Central memory CD8-positive, alpha-beta T cell (primary cell): ENCODE data around the gene ERI2.
A peak's percentile ranks its signal among the peaks of the same experiment; 100 is the strongest.

ENCODE experiments used
- ATAC-seq: fragments of 150-1000 bp; cut with Tn5 transposase; replicated peaks from 2 replicates; pipeline ENCODE4 v1.10.0; 2022; ENCODE audit warnings: mild to moderate bottlenecking, moderate FRiP score, moderate number of reproducible peaks; ENCODE audit not compliant: poor library complexity, severe bottlenecking; ENCODE audit errors: extremely low read depth
- DNase-seq, 2 donors: peaks; one replicate each; pipeline ENCODE4 v3.0.0; 2021; ENCODE audit warnings: low spot score in 2 of 2
- H3K27ac Mint-ChIP-seq: one replicate; pipeline ENCODE4 v1.8.0; 2022; ENCODE audit warnings: low read depth, mild to moderate bottlenecking, moderate library complexity, mixed read lengths
- H3K27me3 Mint-ChIP-seq: one replicate; pipeline ENCODE4 v1.8.0; 2022; ENCODE audit warnings: mixed read lengths
- H3K36me3 Mint-ChIP-seq: one replicate; pipeline ENCODE4 v1.8.0; 2022; ENCODE audit warnings: mild to moderate bottlenecking, moderate library complexity, mixed read lengths; ENCODE audit not compliant: insufficient read depth
- H3K4me1 Mint-ChIP-seq: one replicate; pipeline ENCODE4 v1.8.0; 2022; ENCODE audit warnings: mixed read lengths
- H3K4me3 Mint-ChIP-seq: one replicate; pipeline ENCODE4 v1.8.0; 2022; ENCODE audit warnings: mild to moderate bottlenecking, moderate library complexity, mixed read lengths
- H3K9me3 Mint-ChIP-seq: one replicate; pipeline ENCODE4 v1.8.0; 2022; ENCODE audit warnings: mixed read lengths

The ERI2 gene

DNA sequence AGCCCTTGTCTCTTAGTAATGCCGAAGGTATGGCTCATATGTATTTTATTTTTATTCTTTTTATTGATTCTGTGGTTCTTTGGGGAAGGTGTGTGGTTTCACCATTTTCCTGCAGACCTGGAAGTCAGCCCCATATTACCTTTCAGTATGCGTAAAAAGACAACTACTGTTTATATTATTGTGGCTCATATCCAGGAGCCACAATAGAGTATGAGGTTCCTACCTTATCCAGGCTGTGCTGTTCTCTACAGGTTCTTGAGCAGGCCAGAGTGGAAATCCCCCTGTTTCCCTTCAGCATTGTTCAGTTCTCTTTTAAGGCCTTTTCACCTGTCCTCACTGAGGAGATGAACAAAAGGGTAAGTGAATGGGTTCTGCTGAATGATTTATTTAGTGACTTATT is 33.2 kb upstream of the ERI2 start:
- Mint-ChIP-seq H3K4me3 (no peak overlapping the region), H3K9me3 (no peaks in the 10 kb centered on the region), H3K36me3 (peaks cover 5% of the 10 kb centered on the region), H3K27me3 (no peaks in the 10 kb centered on the region), H3K27ac (no peak overlapping the region), H3K4me1 (peaks cover 9% of the 10 kb centered on the region)
- DNase-seq (no peak), ATAC-seq (no peak)

DNA sequence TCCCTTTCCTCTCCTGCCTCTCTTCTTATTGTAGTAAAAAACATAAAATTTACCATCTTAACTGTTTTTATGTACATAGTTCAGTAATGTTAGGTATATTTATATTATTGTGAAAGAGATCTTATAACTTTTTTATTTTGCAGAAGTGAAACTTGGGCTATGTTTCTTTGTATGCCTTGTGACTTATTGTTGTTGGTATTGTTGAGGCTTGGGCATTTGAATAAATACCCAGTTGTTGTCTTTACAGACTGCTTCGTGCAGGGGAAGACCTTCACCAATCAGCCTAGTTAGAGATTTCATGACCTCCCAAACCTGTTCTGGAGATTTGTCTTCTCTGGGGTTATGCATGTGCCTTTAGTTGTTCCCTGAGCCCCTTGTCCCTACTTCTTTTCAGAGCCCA is 32.0 kb upstream of the ERI2 start:
- Mint-ChIP-seq H3K27me3 (no peaks in the 10 kb centered on the region), H3K4me3 (no peak overlapping the region), H3K27ac (no peak overlapping the region), H3K9me3 (no peaks in the 10 kb centered on the region), H3K4me1 (no peaks in the 10 kb centered on the region), H3K36me3 (peaks cover 4% of the 10 kb centered on the region)
- ATAC-seq, result no peak
- DNase-seq, result no peak

DNA sequence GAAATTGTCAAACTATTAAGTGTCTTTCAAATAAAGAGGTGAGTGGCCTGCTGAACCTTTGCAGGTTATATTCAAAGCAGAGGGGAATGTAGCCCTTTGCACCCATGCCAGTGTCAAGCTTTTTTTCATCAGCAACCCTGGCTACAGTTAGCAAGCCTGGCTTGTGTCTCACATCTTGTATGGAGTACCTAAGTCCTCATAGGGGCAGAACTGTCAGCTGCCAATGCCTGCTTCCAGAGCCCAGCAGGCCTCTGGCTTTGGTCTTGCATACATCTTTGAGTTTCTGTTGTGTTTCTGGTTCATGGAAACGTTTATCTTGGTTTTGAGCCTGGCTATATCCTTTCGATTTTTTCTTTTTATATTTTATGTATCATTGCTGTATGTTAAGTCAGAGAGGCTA is 26.8 kb upstream of the ERI2 start:
- Mint-ChIP-seq H3K27ac (no peak overlapping the region), H3K4me1 (no peaks in the 10 kb centered on the region), H3K4me3 (no peak overlapping the region), H3K36me3 (no peaks in the 10 kb centered on the region), H3K9me3 (no peaks in the 10 kb centered on the region), H3K27me3 (no peaks in the 10 kb centered on the region)
- ATAC-seq (no peak), DNase-seq (no peak)

DNA sequence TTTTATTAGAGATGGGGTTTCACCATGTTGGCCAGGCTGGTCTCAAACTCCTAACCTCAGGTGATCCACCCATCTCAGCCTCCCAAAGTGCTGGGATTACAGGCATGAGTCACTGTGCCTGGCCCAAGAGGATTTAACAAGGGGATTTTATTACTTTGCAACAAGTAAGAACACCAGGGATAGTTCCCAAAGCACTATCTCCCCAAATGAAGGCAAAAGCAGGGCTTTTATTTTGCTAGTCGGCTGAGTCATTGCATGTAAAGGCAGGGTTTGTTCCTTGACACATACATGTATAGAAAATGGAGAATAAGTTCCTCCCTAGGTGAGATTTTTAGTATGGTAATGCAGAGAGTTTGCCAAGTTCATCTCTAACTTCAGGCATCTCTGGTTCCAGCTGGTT is 24.1 kb upstream of the ERI2 start:
- H3K9me3 Mint-ChIP-seq, result no peaks in the 10 kb centered on the region
- H3K27me3 Mint-ChIP-seq, result no peaks in the 10 kb centered on the region
- ATAC-seq (no peak), DNase-seq (no peak)
- no peaks in the 10 kb centered on the region for H3K4me1 Mint-ChIP-seq
- H3K4me3 Mint-ChIP-seq, result no peak overlapping the region
- no peak overlapping the region for H3K27ac Mint-ChIP-seq
- H3K36me3 Mint-ChIP-seq, result no peaks in the 10 kb centered on the region

DNA sequence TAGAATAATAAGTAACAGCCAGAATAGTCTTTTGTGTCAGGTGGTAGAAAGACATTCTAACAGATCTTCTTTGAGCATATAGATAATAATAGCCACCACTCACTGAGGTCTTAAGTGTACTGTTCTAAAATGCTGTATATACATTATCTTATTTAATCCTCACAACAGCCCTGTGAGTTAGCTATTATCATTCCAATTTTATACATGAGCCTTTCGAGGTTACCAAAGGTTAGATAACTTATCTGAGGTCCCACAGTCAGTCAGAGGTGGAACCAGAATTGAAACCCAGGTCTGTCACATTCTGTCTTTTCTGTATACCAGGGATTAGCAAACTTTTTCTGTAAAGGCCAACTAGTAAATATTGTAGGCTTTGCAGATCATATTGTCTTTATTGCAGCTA is 23.3 kb upstream of the ERI2 start:
- Mint-ChIP-seq H3K36me3 (no peaks in the 10 kb centered on the region), H3K27ac (no peak overlapping the region), H3K4me1 (no peaks in the 10 kb centered on the region), H3K9me3 (no peaks in the 10 kb centered on the region), H3K27me3 (no peaks in the 10 kb centered on the region), H3K4me3 (no peak overlapping the region)
- ATAC-seq (no peak), DNase-seq (no peak)

DNA sequence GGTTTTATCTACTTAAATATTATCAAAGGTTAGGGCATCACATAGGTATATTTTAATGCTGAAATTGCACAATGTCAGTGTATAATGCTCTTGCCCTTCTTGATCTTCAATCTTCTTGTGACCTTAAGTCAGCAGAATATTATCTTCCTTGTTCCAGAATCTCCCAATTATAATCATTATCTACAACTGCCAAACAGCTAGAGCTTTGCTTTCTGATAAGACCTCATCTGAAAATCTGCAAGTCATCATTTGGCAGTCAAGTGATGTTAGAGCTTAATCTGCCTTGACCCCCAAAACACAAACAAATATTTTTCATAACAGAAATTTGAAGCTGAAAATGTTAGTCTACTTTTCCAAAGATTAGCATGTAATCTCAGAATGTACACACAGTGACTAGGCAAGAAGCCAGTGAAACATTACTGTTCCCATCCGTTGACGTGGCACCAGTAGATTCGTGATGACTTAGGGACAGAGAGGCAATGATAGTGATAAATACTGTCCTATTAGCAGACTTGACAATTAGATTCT is 19.8 kb upstream of the ERI2 start:
- no peaks in the 10 kb centered on the region for H3K9me3 Mint-ChIP-seq
- no peaks in the 10 kb centered on the region for H3K27me3 Mint-ChIP-seq
- no peaks in the 10 kb centered on the region for H3K4me1 Mint-ChIP-seq

DNA sequence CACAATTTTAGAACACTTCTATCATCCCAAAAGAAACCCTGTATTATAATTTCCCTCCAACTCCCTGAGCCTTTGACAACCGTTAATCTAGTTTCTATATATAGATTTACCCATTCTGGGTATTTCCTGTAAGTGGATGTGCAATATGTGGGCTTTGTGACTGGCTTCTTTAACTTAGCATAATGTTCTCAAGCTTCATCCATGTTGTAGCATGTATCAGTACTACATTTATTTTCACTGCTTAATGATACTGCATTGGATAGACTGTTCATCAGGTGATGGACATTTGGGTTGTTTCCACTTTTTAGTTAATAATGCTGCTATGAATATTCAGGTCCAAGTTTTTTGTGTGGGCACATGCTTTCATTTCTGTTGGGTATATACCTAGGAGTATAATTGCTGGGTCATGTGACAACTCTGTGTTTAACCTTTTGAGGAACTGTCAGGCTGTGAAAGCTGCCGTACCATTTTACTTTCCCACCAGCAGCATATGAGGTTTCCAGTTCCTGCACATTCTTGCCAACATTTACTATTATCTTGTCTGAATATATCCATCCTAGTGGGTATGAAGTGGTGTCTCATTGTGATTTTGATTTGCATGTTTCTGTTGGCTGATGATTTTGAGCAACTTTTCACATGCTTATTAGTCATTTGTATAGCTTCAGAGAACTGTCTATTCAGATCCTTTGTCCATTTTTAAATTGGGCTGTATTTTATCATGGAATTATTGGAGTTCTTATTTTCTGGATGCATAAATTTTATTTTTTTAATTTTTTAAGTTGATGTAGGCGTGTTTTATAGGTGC is 16.5 kb upstream of the ERI2 start:
- Mint-ChIP-seq H3K36me3 (peaks cover 4% of the 10 kb centered on the region), H3K27ac (no peak overlapping the region), H3K27me3 (no peaks in the 10 kb centered on the region), H3K4me1 (no peaks in the 10 kb centered on the region), H3K4me3 (no peak overlapping the region), H3K9me3 (no peaks in the 10 kb centered on the region)
- ATAC-seq (no peak), DNase-seq (no peak)

More for the DNA sequence above, 19.8 kb upstream of the ERI2 start:
- ATAC-seq (no peak), DNase-seq (no peak)
- Mint-ChIP-seq H3K27ac (no peak overlapping the region), H3K4me3 (no peak overlapping the region), H3K36me3 (no peaks in the 10 kb centered on the region)

DNA sequence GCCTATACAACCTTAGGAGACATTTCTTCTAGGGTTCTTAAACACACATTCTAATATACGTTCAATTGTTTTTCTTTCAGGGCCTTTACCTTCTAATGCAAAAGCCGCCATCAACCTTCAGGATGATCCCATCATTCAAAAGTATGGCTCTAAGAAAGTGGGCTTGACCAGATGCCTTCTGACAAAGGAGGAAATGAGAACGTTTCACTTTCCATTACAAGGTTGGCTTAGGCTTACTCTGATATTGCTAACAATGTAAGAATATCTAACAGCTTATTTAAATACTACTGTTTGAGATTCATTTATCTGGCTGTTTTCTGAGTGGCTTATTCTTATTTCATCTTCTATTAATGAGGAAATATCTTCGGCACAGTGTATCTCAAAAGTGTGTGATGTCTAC is 15.4 kb upstream of the ERI2 start:
- Mint-ChIP-seq H3K4me1 (no peaks in the 10 kb centered on the region), H3K27me3 (no peaks in the 10 kb centered on the region), H3K36me3 (peaks cover 4% of the 10 kb centered on the region), H3K4me3 (no peak overlapping the region), H3K9me3 (no peaks in the 10 kb centered on the region), H3K27ac (no peak overlapping the region)
- ATAC-seq (no peak), DNase-seq (no peak)

DNA sequence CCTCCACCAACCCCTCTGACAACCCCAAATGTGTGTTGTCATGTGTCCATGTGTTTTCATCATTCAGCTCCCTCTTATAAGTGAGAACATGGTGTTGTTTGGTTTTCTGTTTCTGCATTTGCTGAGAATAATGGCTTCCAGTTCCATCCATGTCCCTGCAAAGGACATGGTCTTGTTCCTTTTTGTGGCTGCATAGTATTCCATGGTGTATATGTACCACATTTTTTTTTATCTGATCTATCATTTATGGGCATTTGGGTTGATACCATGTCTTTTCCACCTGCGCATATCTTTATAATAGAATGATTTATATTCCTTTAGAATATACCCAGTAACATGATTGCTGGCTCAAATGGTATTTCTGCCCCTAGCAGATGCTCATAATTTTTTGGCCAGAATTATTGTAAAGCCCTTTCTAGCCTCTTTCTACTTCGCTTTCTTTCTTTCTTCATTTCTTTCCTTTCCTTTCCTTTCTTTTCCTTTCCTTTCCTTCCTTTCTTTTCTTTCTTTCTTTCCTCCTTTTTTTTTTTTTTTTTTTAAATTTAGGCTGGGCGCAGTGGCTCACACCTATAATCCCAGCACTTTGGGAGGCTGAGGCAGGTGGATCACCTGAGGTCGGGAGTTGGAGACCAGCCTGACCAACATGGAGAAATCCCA is 12.8 kb upstream of the ERI2 start:
- peaks cover 4% of the 10 kb centered on the region for H3K36me3 Mint-ChIP-seq
- no peaks in the 10 kb centered on the region for H3K9me3 Mint-ChIP-seq
- H3K4me3 Mint-ChIP-seq, result no peak overlapping the region
- peak overlapping the region; percentile 84 for H3K27ac Mint-ChIP-seq
- H3K4me1 Mint-ChIP-seq, result peaks cover 10% of the 10 kb centered on the region
- no peaks in the 10 kb centered on the region for H3K27me3 Mint-ChIP-seq
- DNase-seq (no peak), ATAC-seq (no peak)

DNA sequence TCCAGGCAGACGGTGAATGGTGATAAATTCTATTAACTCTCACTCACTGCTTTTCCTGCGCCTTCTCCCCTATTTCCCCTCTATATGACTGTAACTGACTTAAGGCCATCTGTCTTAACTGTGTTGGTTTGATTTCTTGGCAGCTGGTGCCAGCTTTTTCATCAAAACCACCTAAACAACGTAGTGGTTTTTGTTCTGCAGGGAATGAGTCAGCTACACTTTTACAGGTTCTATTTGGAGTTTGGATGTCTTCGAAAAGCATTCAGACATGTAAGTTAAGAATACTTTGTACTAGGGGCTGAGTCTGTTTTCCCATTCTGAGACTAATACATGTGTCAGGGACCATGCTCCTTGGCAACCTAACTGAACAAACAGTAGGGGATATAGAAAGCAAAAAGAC is 8.5 kb upstream of the ERI2 start:
- Mint-ChIP-seq H3K36me3 (no peaks in the 10 kb centered on the region), H3K4me1 (peaks cover 10% of the 10 kb centered on the region), H3K27me3 (no peaks in the 10 kb centered on the region), H3K27ac (no peak overlapping the region), H3K4me3 (no peak overlapping the region), H3K9me3 (no peaks in the 10 kb centered on the region)
- ATAC-seq (no peak), DNase-seq (no peak)

DNA sequence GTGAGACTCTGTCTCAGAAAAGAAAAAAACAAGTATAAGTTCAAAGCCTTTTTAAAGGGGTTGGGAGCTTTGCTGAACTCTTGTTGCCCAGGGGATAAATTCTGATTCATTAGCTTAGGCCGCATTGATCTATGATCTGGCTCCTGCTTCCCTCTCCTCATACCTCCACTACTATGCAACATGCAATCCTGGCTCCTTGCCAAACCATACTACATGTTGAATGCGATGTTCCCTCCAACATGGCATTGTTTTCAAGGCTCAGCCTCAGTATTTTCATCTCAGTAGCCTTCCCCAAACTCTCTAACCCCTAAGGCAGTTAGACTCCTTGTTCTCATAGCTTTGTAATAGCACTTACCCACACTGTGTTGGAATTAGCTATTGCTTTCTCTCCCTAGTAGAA is 6.2 kb upstream of the ERI2 start:
- peaks cover 16% of the 10 kb centered on the region for H3K4me1 Mint-ChIP-seq
- H3K36me3 Mint-ChIP-seq, result no peaks in the 10 kb centered on the region
- H3K27ac Mint-ChIP-seq, result no peak overlapping the region
- H3K27me3 Mint-ChIP-seq, result no peaks in the 10 kb centered on the region
- no peak overlapping the region for H3K4me3 Mint-ChIP-seq
- H3K9me3 Mint-ChIP-seq, result no peaks in the 10 kb centered on the region
- ATAC-seq (no peak), DNase-seq (no peak)

DNA sequence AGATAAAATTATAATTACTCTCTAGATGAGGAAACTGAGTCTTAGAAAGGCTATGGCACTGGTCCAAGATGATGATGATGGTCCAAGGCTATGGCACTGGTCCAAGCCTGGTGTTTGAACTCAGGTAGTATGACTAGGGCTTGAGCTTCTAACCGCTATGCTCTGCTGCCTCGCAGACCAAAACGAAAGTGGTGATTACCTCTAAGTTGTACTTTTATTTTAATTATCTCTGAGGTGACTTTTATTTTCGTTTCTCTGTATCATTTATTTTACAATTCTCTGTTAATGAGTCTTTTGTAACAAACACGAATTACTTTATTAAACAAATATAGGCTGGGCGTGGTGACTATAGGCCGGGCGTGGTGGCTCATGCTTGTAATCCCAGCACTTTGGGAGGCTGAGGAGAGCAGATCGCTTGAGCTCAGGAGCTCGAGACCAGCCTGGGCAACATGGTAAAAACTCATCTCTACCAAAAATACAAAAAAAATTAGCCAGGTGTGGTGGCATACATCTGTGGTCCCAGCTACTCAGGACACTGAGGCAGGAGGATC is 5.7 kb upstream of the ERI2 start:
- no peak overlapping the region for H3K4me3 Mint-ChIP-seq
- peaks cover 16% of the 10 kb centered on the region for H3K4me1 Mint-ChIP-seq
- no peak for ATAC-seq
- peaks cover 4% of the 10 kb centered on the region for H3K36me3 Mint-ChIP-seq
- no peaks in the 10 kb centered on the region for H3K9me3 Mint-ChIP-seq
- no peak overlapping the region for H3K27ac Mint-ChIP-seq
- no peaks in the 10 kb centered on the region for H3K27me3 Mint-ChIP-seq
- no peak for DNase-seq

DNA sequence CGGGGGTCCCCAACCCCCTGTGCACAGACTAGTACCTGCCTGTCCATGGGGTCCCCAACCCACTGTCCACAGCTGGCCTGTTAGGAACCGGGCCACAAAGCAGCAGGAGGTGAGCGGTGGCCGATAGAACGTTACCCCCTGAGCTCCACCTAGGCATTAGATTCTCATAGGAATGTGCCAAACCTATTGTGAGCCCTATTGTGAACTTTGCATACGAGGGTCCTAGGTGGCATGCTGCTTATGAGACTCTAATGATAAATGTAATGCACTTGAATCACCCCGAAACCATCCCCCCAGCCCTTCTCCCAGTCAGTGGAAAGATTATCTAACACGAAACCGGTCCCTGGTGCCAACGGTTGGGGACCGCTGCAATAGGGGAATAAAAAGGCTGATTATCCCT is 1.6 kb upstream of the ERI2 start:
- H3K36me3 Mint-ChIP-seq, result peaks cover 12% of the 10 kb centered on the region
- H3K27me3 Mint-ChIP-seq, result no peaks in the 10 kb centered on the region
- H3K27ac Mint-ChIP-seq, result peak overlapping the region; percentile 97

More for the DNA sequence above, 1.6 kb upstream of the ERI2 start:
- peak overlapping the region; percentile 99 for H3K4me3 Mint-ChIP-seq
- ATAC-seq (no peak), DNase-seq (no peak)
- H3K9me3 Mint-ChIP-seq, result no peaks in the 10 kb centered on the region
- peaks cover 18% of the 10 kb centered on the region for H3K4me1 Mint-ChIP-seq
